Subcutaneous abdominal adipose tissue (tissue), 5 donors: Measurements from ENCODE around the gene ANKRD13D.
A peak's percentile ranks its signal among the peaks of the same experiment; 100 is the strongest.
"Not testable (repeated sequence)": the region's sequence is repeated elsewhere in the genome, so short reads cannot be mapped to it uniquely, and the experiment has no call there.

Experiments used
- H3K27ac ChIP-seq: one replicate; pipeline ENCODE4 v1.7.0; 2013; ENCODE audit warnings: low read depth, mild to moderate bottlenecking, inconsistent platforms, low read length, moderate library complexity
- H3K27me3 ChIP-seq, 5 donors: one replicate each; pipeline ENCODE4 v1.7.0; 2013; ENCODE audit warnings: low read length in 5 of 5, inconsistent platforms in 1 of 5; ENCODE audit not compliant: control insufficient read depth in 5 of 5, insufficient read depth in 4 of 5
- H3K36me3 ChIP-seq, 5 donors: one replicate each; pipeline ENCODE4 v1.7.0; 2013; ENCODE audit warnings: low read length in 5 of 5; ENCODE audit not compliant: control insufficient read depth in 5 of 5, insufficient read depth in 5 of 5
- H3K4me1 ChIP-seq, 5 donors: one replicate each; pipeline ENCODE4 v1.7.0; 2013; ENCODE audit warnings: low read length in 5 of 5, mild to moderate bottlenecking in 3 of 5, moderate library complexity in 1 of 5; ENCODE audit not compliant: control insufficient read depth in 5 of 5, insufficient read depth in 5 of 5
- H3K4me3 ChIP-seq, 5 donors: one replicate each; pipeline ENCODE4 v1.7.0; 2013; ENCODE audit warnings: low read length in 5 of 5, low read depth in 1 of 5
- H3K9ac ChIP-seq, 5 donors: one replicate each; pipeline ENCODE4 v1.7.0; 2013; ENCODE audit warnings: low read length in 5 of 5, mild to moderate bottlenecking in 4 of 5, moderate library complexity in 3 of 5
- H3K9me3 ChIP-seq, 5 donors: one replicate each; pipeline ENCODE4 v1.7.0; 2013; ENCODE audit warnings: low read length in 5 of 5; ENCODE audit not compliant: control insufficient read depth in 5 of 5
- donor health status: healthy.
- donor health status: healthy.
- donor health status: healthy.
- donor health status: healthy.
- donor health status: healthy.

ANKRD13D gene

GRCh38 chr11:67251841-67252240 lies 37.3 kb upstream of the ANKRD13D start:
- Histone ChIP-seq H3K4me3 (no peak overlapping the region), H3K9ac (no peak overlapping the region), H3K27ac (no peak overlapping the region), H3K9me3 (no peaks in the 10 kb centered on the region), H3K27me3 (no peaks in the 10 kb centered on the region), H3K4me1 (peaks cover 0 to 40% (median 25%) of the 10 kb centered on the region in 5 donors), H3K36me3 (peaks cover 37 to 99% (median 93%) of the 10 kb centered on the region in 5 donors)

GRCh38 chr11:67252831-67253239 lies 36.3 kb upstream of the ANKRD13D start:
- H3K9me3 ChIP-seq: no peaks in the 10 kb centered on the region
- H3K27ac ChIP-seq: no peak overlapping the region
- H3K4me3 ChIP-seq: no peak overlapping the region
- no peaks in the 10 kb centered on the region for H3K27me3 ChIP-seq
- H3K9ac ChIP-seq: no peak overlapping the region
- peaks cover 0 to 44% (median 26%) of the 10 kb centered on the region in 5 donors for H3K4me1 ChIP-seq
- H3K36me3 ChIP-seq: peaks cover 34 to 94% (median 87%) of the 10 kb centered on the region in 5 donors

DNA sequence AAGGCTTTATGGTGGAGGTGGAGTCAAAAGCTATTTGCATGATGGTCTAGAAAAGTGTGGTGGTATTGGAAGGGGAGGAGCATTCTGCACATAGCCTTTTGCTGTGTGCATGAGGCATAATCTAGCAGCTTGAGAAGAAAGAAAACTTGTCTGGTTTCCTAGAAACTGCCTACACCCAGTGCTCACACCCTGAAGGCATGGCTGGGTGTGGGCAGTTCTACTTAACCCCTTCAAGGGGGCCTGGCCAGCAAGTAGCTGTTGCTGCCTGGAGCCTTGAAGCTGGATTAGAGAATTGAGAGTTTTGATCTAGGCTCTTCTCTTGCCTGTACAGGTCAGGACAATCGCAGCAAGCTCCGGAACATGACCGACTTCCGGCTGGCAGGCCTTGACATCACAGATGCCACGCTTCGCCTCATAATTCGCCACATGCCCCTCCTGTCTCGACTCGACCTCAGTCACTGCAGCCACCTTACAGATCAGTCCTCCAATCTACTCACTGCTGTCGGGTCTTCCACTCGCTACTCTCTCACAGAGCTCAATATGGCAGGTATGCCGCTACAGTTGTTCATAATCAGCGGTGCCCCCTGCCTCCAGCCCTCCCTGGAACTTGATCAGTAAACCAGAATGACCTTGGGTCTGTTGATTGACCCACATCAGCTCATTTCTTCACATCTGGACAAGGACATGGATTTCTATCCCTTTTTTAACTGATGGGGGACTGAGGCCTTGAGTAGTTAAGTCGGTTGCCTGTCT lies 35.1 kb upstream of the ANKRD13D start:
- peaks cover 0 to 45% (median 17%) of the 10 kb centered on the region in 5 donors for H3K4me1 ChIP-seq
- H3K27me3 ChIP-seq: no peaks in the 10 kb centered on the region
- no peak overlapping the region for H3K27ac ChIP-seq
- peaks cover 27 to 82% (median 75%) of the 10 kb centered on the region in 5 donors for H3K36me3 ChIP-seq
- no peak overlapping the region for H3K9ac ChIP-seq
- no peak overlapping the region for H3K4me3 ChIP-seq
- no peaks in the 10 kb centered on the region for H3K9me3 ChIP-seq

DNA sequence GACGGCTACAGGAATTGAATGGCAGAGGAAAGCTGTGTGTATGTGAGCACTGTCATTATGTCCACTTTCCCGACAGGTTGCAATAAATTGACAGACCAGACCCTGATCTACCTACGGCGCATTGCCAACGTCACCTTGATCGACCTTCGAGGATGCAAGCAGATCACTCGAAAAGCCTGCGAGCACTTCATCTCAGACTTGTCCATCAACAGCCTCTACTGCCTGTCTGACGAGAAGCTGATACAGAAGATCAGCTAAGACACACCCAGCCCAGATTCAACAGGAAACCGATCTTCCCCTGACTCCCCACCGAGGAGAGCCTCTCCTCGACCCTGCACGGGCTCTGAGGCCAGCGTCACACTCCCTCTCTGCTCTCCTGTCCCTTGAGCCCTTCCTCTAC lies 34.3 kb upstream of the ANKRD13D start:
- no peak overlapping the region for H3K27ac ChIP-seq
- H3K4me1 ChIP-seq: peaks cover 0 to 45% (median 13%) of the 10 kb centered on the region in 5 donors
- no peaks in the 10 kb centered on the region for H3K27me3 ChIP-seq
- H3K9me3 ChIP-seq: no peaks in the 10 kb centered on the region
- no peak overlapping the region for H3K4me3 ChIP-seq
- peaks cover 22 to 75% (median 67%) of the 10 kb centered on the region in 5 donors for H3K36me3 ChIP-seq
- no peak overlapping the region for H3K9ac ChIP-seq

DNA sequence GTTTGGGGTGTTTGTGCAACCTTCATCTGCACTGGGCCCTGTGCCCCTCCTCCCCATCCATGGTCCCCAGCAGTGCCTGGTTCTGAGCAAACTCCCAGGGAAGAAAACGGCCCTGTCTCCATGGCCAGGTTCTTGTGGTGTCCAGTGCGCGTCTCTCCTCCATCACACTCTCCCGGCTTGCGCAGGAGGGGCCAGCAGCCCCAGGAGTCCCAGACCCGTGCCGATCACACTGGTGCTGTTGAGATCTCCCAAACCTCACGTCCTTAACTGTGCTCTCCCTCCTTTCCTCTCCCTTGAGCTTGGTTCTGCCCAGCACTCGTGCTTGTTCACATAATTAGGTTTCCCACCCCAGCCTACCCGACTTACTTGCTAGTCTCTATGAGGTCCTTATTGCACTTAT lies 33.8 kb upstream of the ANKRD13D start:
- Histone ChIP-seq H3K4me3 (no peak overlapping the region), H3K9ac (no peak overlapping the region), H3K27ac (no peak overlapping the region), H3K9me3 (no peaks in the 10 kb centered on the region), H3K27me3 (no peaks in the 10 kb centered on the region), H3K4me1 (peaks cover 0 to 45% (median 13%) of the 10 kb centered on the region in 5 donors), H3K36me3 (peaks cover 22 to 69% (median 62%) of the 10 kb centered on the region in 5 donors)

GRCh38 chr11:67255864-67256263 lies 33.2 kb upstream of the ANKRD13D start:
- no peak overlapping the region for H3K9ac ChIP-seq
- H3K4me3 ChIP-seq: no peak overlapping the region
- H3K4me1 ChIP-seq: peaks cover 0 to 45% (median 13%) of the 10 kb centered on the region in 5 donors
- H3K36me3 ChIP-seq: peaks cover 19 to 64% (median 57%) of the 10 kb centered on the region in 5 donors
- H3K9me3 ChIP-seq: no peaks in the 10 kb centered on the region
- H3K27me3 ChIP-seq: no peaks in the 10 kb centered on the region
- no peak overlapping the region for H3K27ac ChIP-seq

- no peaks in the 10 kb centered on the region for H3K9me3 ChIP-seq
- H3K4me1 ChIP-seq: peaks cover 0 to 51% (median 16%) of the 10 kb centered on the region in 5 donors
- no peak overlapping the region for H3K27ac ChIP-seq
- peaks cover 13 to 57% (median 49%) of the 10 kb centered on the region in 5 donors for H3K36me3 ChIP-seq
- no peak overlapping the region for H3K4me3 ChIP-seq
- H3K27me3 ChIP-seq: no peaks in the 10 kb centered on the region
- no peak overlapping the region for H3K9ac ChIP-seq
These were observed 32.5 kb upstream of the ANKRD13D start for GRCh38 chr11:67256477-67257135.

DNA sequence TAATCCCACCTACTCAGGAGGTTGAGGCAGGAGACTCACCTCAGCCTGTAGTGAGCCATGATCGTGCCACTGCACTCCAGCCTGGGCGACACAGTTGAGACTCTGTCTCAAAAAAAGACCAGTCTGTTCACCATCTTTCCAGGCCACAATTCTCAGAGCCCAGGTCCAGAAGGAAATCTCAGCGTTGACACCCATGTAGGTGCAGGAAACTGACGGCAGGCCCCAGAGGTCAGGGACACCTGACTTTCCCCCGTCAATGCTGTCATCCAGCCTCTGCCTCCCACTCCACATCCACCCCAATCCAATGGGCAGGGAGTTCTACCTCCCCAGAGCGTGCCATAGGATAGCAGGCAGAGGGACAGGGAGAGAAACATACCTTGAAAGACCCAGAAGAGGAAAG lies 28.7 kb upstream of the ANKRD13D start:
- no peak overlapping the region for H3K27ac ChIP-seq
- peaks cover 3 to 19% (median 11%) of the 10 kb centered on the region in 5 donors for H3K36me3 ChIP-seq
- H3K4me3 ChIP-seq: no peak overlapping the region
- peaks cover 3 to 44% (median 23%) of the 10 kb centered on the region in 5 donors for H3K4me1 ChIP-seq
- H3K9ac ChIP-seq: no peak overlapping the region
- no peaks in the 10 kb centered on the region for H3K27me3 ChIP-seq
- no peaks in the 10 kb centered on the region for H3K9me3 ChIP-seq

DNA sequence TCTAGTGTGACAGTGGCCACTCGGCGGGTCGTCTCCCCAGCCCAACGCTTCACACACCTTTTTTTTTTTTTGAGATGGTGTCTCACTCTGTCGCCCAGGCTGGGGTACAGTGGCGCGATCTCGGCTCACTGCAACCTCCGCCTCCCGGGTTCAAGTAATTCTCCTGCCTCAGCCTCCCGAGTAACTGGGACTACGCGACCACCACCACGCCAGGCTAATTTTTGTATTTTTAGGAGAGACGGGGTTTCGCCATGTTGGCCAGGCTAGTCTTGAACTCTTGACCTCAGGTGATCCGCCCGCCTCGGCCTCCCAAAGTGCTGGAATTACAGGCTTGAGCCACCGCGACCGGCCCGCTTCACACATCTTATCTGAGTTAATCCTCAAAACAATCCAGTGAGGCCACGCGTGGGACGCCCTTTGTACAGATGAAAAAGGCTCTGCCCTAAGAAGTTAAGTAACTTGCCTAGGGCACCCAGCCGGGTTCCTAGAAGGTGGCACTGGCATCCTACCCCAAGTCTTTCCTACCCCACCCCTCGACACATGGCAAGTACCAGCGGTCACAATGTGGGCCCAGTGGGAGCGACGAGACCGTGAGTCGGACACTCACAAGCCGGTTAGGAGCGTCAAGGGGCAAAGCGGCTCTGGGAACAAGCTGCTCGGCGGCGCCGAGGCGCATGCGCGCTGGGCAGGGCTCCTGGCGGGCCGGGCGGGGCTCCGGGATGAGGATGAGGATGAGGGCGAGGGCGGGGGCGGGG lies 28.0 kb upstream of the ANKRD13D start:
- H3K27ac ChIP-seq: not testable (repeated sequence)
- Histone ChIP-seq H3K9ac (peak overlapping the region in 3 of 5 donors; percentile 47 to 73 (median 60)), H3K4me3 (peak overlapping the region; percentile 22 to 59 (median 55))

DNA sequence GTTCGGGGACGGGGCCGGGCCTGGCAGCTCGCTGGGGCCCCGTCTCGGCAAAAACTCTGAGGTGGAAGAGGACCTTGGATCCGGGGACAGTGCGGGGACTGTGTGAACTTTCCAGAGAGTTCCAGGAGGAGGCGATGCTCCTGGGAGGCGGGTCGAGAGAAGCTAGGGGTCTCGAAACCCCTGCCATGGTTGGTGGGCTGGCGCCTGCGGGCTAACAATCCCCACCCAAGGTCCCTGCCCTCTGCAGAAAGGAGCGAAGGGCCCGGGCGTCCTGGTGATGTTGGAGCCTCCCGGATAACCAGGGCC lies 27.5 kb upstream of the ANKRD13D start:
- peaks cover 4 to 46% (median 29%) of the 10 kb centered on the region in 5 donors for H3K4me1 ChIP-seq
- H3K4me3 ChIP-seq: peak overlapping the region in 2 of 5 donors; percentile 23 to 59

More for the DNA sequence above, 28.0 kb upstream of the ANKRD13D start:
- not testable (repeated sequence) for H3K27me3 ChIP-seq, H3K9me3 ChIP-seq
- Histone ChIP-seq H3K36me3 (peaks cover 0 to 13% (median 5%) of the 10 kb centered on the region in 5 donors), H3K4me1 (peaks cover 4 to 49% (median 28%) of the 10 kb centered on the region in 5 donors)

More for the DNA sequence above, 27.5 kb upstream of the ANKRD13D start:
- H3K9me3 ChIP-seq: no peaks in the 10 kb centered on the region
- peaks cover 0 to 7% (median 2%) of the 10 kb centered on the region in 5 donors for H3K36me3 ChIP-seq
- H3K27me3 ChIP-seq: no peaks in the 10 kb centered on the region
- H3K27ac ChIP-seq: no peak overlapping the region
- H3K9ac ChIP-seq: no peak overlapping the region
